ENCODE data around the gene IMP4. TPM values are rescaled to one million over a fixed set of nuclear protein-coding genes. Genes with fewer than 3 reads are reported as not detected.

The IMP4 gene
- total RNA-seq, 1 donor from 2014 or later, result 140 TPM

- ATAC-seq (ENCODE audit: low read depth), result peak; percentile 25
- H3K27ac Mint-ChIP-seq, result peak overlapping the region; percentile 81
- intact Hi-C loops (cut with micrococcal nuclease), result no loop called here
- DNase-seq, result no peak
- CTCF ChIA-PET, result interaction anchor here (2.0 kb wide), 1 partner anchor 13 kb away, joined by 9 read pairs; no protein-coding TSS in a partner anchor
- POLR2A ChIA-PET, result interaction anchor here (1.3 to 1.6 kb wide), 3 partner anchors 8 to 43 kb away, joined by 8 to 11 read pairs (median 9); partner anchors contain the start of gene IMP4
- H3K4me1 Mint-ChIP-seq, result peaks cover 81% of the 10 kb centered on the region
- no peak for TF ChIP-seq CTCF (IDR thresholded peaks at IDR 0.05)
- peak overlapping the region; percentile 61 for H3K4me3 Mint-ChIP-seq
- H3K27me3 Mint-ChIP-seq, result no peaks in the 10 kb centered on the region
- H3K36me3 Mint-ChIP-seq (ENCODE audit: low read depth), result peaks cover 18% of the 10 kb centered on the region
- H3K9me3 Mint-ChIP-seq, result no peaks in the 10 kb centered on the region
Measured at GRCh38 chr2:130385709-130386108, 43.0 kb downstream of the IMP4 start.

DNA sequence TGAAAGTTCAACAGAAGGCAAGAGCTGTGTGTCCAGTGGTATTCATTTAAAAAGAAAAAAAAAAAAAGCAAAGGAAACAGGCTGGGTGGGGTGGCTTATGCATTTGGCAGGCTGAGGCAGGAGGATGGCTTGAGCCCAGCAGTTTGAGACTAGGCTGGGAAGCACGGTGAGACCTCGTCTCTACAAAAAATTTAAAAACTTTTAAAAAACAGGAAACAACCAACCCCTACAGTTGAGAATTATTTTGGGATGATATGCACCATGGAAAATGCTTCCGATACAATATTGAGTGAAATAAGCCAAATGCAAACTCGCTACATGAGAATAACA, 44.3 kb downstream of the IMP4 start:
- no peaks in the 10 kb centered on the region for H3K27me3 Mint-ChIP-seq
- intact Hi-C loops (cut with micrococcal nuclease), result no loop called here
- H3K36me3 Mint-ChIP-seq (ENCODE audit: low read depth), result peaks cover 16% of the 10 kb centered on the region
- peaks cover 77% of the 10 kb centered on the region for H3K4me1 Mint-ChIP-seq
- CTCF ChIA-PET, result no interaction called here
- H3K9me3 Mint-ChIP-seq, result no peaks in the 10 kb centered on the region
- peak overlapping the region; percentile 42 for H3K27ac Mint-ChIP-seq
- no peak for TF ChIP-seq CTCF (IDR thresholded peaks at IDR 0.05)
- ATAC-seq (ENCODE audit: low read depth) (no peak), DNase-seq (no peak)
- peak overlapping the region; percentile 39 for H3K4me3 Mint-ChIP-seq
- POLR2A ChIA-PET, result interaction anchor here (1.6 to 3.0 kb wide), 2 partner anchors 10 to 14 kb away, joined by 11 to 14 read pairs; no protein-coding TSS in a partner anchor

DNA sequence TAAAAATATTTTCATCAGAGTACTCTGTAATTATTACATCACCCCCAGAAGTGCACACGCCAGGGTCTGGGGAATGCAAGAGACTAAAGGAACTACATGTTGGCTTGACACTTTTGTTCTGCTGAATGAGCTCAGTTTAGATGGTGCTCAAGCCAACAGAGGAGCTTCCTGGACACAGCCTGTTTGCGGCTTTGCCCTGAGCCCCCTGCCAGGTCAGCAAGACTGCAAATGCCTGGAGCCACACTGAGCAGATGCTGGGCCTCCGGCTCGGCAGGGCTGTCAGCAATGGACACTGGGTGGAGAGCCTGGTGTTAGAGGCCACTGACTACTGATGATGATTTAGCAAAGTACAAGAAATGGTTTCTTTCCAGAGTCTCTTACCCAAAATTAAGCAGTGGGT, 45.1 kb downstream of the IMP4 start:
- TF ChIP-seq CTCF (IDR thresholded peaks at IDR 0.05), result no peak
- no peak overlapping the region for H3K4me3 Mint-ChIP-seq
- H3K9me3 Mint-ChIP-seq, result no peaks in the 10 kb centered on the region
- peaks cover 72% of the 10 kb centered on the region for H3K4me1 Mint-ChIP-seq
- H3K27ac Mint-ChIP-seq, result peak overlapping the region; percentile 68
- H3K27me3 Mint-ChIP-seq, result no peaks in the 10 kb centered on the region
- DNase-seq, result no peak
- ChIA-PET POLR2A (interaction anchor here (0.6 to 4.3 kb wide), 3 partner anchors 10 to 714 kb away, joined by 4 to 37 read pairs (median 14); no protein-coding TSS in a partner anchor), CTCF (no interaction called here)
- H3K36me3 Mint-ChIP-seq (ENCODE audit: low read depth), result peaks cover 10% of the 10 kb centered on the region
- intact Hi-C loops (cut with micrococcal nuclease), result no loop called here
- no peak for ATAC-seq (ENCODE audit: low read depth)

DNA sequence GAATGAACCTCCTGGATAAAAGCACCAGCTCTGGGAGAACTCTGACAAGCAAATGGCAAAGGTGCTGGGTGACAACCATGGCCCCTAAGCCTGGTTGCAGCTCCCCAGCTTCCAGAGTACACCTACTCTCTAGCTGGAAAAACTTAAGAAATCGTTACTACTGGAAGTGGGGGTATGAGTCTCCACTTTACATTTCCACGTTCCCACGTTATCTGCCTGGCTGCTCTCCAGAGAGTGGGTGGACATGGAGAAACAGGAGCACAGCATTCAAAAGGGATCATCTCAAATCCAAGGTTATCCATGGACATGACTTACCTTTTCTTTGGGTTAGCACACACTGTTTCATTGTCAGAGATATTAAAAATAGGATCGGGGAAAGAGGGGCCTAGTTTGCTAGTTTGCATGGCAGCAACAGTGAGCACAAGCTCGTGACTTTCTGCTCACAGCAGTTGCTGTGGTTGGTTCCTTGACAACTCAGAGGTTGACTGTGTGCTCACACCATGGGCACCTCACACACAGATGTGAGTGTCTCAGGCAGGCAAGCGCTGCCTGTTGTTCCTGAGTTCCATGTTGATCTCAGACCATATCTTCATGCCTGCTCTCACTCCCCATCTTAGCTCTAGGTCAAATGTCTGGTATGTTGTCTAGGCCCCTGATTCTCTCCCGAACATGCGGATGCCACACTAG, 45.7 kb downstream of the IMP4 start:
- CTCF ChIA-PET, result interaction anchor here (1.0 kb wide), 1 partner anchor 16 kb away, joined by 4 read pairs; no protein-coding TSS in a partner anchor
- Mint-ChIP-seq H3K4me3 (no peak overlapping the region), H3K9me3 (no peaks in the 10 kb centered on the region), H3K27ac (peak overlapping the region; percentile 68), H3K36me3 (ENCODE audit: low read depth) (peaks cover 4% of the 10 kb centered on the region), H3K4me1 (peaks cover 69% of the 10 kb centered on the region), H3K27me3 (no peaks in the 10 kb centered on the region)
- ATAC-seq (ENCODE audit: low read depth), result no peak
- POLR2A ChIA-PET, result interaction anchor here (0.6 to 4.3 kb wide), 3 partner anchors 11 to 713 kb away, joined by 4 to 37 read pairs (median 14); no protein-coding TSS in a partner anchor
- TF ChIP-seq CTCF (IDR thresholded peaks at IDR 0.05), result no peak
- no peak for DNase-seq
- intact Hi-C loops (cut with micrococcal nuclease), result no loop called here

GRCh38 chr2:130389358-130389757, 46.7 kb downstream of the IMP4 start:
- POLR2A ChIA-PET, result interaction anchor here (2.2 to 4.3 kb wide), 4 partner anchors 12 to 47 kb away, joined by 14 to 37 read pairs (median 20); partner anchors contain the start of gene IMP4
- intact Hi-C loops (cut with micrococcal nuclease), result no loop called here
- no peaks in the 10 kb centered on the region for H3K9me3 Mint-ChIP-seq
- peaks cover 4% of the 10 kb centered on the region for H3K36me3 Mint-ChIP-seq (ENCODE audit: low read depth)
- H3K27ac Mint-ChIP-seq, result peak overlapping the region; percentile 68
- no peaks in the 10 kb centered on the region for H3K27me3 Mint-ChIP-seq
- CTCF ChIA-PET, result interaction anchor here (1.0 to 2.3 kb wide), 3 partner anchors 16 to 47 kb away, joined by 4 to 11 read pairs (median 8); partner anchors contain the start of gene IMP4
- H3K4me1 Mint-ChIP-seq, result peaks cover 73% of the 10 kb centered on the region
- DNase-seq, result no peak
- no peak for TF ChIP-seq CTCF (IDR thresholded peaks at IDR 0.05)
- no peak for ATAC-seq (ENCODE audit: low read depth)
- H3K4me3 Mint-ChIP-seq, result no peak overlapping the region

Measured in activated B cell treated with CpG ODN at 0.5 μM for 24 hours (primary cell).